ENCODE measurements around the gene TNFRSF6B.

GRCh38 chr20:63707558-63708300 is 11.3 kb downstream of the TNFRSF6B start, which contains the start of the genes ARFRP1 and ZGPAT:
- no peak for TF ChIP-seq CTCF (conservative IDR thresholded peaks at IDR 0.05; ENCODE audit: low read length)
- no peak for TF ChIP-seq EZH2phosphoT487 (IDR thresholded peaks at IDR 0.05; ENCODE audit: borderline replicate concordance)

Measured in Loucy (cell line).